22Rv1 (cell line): Measurements from ENCODE around the gene ADAM8.

Experiments
- ZFX ChIP-seq: fragments of 450-650 bp; IDR thresholded peaks from 2 replicates; pipeline ENCODE4 v1.6.1; 2017; ENCODE audit warnings: antibody characterized with exemption, borderline replicate concordance
- TF ChIP-seq, protein P1 (sequence below): fragments of 450-650 bp; IDR thresholded peaks from 2 replicates; pipeline ENCODE4 v1.5.1; 2017; ENCODE audit warnings: mild to moderate bottlenecking

DNA sequence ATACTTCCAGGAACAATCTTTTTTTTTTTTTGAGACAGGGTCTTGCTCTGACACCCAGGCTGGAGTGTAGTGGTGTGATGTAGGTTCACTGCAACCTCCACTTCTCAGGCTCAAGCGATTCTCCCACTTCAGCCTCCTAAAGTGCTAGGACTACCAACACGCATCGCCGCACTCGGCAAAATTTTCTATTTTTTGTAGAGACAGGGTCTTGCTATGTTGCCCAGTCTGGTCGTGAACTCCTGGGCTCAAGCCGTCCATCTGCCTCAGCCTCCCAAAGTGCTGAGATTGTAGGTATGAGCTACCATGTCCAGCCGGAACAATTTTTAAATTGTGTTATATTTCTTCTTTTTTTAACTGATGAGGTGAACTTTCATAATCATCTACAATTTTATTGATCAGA, 34.1 kb upstream of the ADAM8 start:
- TF ChIP-seq, protein P1, sequence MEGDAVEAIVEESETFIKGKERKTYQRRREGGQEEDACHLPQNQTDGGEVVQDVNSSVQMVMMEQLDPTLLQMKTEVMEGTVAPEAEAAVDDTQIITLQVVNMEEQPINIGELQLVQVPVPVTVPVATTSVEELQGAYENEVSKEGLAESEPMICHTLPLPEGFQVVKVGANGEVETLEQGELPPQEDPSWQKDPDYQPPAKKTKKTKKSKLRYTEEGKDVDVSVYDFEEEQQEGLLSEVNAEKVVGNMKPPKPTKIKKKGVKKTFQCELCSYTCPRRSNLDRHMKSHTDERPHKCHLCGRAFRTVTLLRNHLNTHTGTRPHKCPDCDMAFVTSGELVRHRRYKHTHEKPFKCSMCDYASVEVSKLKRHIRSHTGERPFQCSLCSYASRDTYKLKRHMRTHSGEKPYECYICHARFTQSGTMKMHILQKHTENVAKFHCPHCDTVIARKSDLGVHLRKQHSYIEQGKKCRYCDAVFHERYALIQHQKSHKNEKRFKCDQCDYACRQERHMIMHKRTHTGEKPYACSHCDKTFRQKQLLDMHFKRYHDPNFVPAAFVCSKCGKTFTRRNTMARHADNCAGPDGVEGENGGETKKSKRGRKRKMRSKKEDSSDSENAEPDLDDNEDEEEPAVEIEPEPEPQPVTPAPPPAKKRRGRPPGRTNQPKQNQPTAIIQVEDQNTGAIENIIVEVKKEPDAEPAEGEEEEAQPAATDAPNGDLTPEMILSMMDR = no peak
- TF ChIP-seq ZFX = no peak
